Fibroblast of upper back skin (primary cell): ENCODE data around the gene TMEM179B.
A peak's percentile ranks its signal among the peaks of the same experiment; 100 is the strongest.
"Not testable (repeated sequence)": the region's sequence is repeated elsewhere in the genome, so short reads cannot be mapped to it uniquely, and the experiment has no call there.

Source experiments
- DNase-seq: peaks from one replicate; pipeline ENCODE4 v3.0.0-alpha.2; 2013

Gene TMEM179B

GRCh38 chr11:62787005-62787759, at the start of gene TMEM179B:
TSS of gene TMEM179B (plus strand) at chr11:62787402. CDS start at chr11:62787432, 30 bp downstream.
- peak; percentile 98 for DNase-seq

DNA sequence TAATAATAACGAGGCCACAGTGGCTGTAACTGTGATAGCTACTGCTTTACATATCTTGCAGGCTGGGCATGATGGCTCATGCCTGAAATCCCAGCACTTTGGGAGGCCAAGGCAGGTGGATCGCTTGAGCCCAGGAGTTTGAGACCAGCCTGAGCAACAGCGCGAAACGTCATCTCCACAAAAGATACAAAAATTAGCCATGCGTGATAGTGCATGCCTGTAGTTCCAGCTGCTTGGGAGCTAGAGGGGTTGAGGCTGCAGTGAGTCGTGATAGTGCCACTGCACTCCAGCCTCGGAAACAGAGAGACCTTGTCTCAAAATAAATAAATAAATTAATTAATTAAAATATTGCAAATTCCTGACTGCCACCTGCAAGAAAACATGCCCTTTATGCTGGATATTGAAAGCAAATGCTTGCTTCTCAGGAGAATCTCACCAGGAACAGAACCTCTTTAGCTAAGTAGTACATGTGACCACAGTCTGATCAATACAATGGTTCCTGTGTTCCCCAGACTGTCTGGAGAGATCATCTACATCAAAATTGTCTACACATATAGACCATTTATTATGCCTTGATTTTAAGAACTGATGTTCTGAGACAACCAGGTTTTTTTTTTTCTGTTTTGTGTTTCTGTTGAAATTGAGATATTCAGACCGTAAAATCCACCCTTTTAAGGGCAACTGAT, 39.6 kb upstream of the TMEM179B start:
- no peak for DNase-seq

DNA sequence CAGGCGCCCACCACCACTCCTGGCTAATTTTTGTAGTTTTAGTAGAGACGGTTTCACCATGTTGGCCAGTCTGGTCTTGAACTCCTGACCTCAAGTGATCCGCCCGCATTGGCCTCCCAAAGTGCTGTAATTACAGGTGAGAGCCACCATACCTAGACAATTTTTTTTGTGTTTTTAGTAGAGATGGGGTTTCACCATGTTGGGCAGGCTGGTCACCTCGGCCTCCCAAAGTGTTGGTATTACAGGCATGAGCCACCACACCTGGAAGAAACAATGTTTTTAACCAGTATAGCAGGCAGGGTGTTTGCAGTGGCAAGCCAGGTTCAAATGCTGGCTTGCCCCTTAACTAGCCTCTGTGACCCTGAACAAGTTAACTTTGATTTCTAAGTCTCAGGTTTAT, 37.3 kb upstream of the TMEM179B start:
- not testable (repeated sequence) for DNase-seq

- no peak for DNase-seq
Measured at GRCh38 chr11:62752177-62752785, 34.9 kb upstream of the TMEM179B start.

DNA sequence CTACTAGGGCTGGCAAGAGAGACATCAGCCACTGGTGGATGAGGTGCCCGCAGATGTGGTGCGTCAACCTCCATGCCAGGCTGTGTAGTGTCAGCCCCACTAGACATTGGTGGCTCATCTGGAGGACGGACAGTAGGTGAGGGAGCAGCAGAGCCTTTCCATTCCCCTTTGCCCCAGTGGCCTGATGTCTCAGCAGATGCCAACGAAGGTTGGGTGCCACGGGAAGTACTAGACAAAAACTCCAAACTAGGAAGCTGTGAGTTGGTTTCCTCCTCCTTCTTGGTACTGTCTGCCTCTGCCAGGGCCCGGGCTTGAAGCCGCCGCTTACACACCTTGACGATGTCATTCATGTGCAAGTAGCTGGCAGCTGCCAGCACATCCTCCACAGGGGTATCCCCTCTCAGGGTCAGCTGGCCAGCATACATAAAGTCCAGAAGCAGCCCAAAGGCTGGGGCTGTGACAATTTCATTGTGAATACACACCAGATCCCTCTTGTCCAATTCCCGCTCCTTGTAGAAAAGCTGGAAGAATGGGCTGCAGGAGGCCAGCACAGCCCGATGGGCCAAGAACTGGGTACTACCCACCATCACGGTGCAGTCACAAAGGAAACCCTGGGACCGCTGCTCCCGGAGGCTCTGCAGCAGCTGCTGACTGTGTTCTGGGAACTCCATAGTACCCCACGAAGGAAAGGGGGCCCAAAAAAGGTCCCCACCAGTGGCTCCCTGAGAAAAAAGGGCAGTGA, 34.0 kb upstream of the TMEM179B start:
- no peak for DNase-seq

DNA sequence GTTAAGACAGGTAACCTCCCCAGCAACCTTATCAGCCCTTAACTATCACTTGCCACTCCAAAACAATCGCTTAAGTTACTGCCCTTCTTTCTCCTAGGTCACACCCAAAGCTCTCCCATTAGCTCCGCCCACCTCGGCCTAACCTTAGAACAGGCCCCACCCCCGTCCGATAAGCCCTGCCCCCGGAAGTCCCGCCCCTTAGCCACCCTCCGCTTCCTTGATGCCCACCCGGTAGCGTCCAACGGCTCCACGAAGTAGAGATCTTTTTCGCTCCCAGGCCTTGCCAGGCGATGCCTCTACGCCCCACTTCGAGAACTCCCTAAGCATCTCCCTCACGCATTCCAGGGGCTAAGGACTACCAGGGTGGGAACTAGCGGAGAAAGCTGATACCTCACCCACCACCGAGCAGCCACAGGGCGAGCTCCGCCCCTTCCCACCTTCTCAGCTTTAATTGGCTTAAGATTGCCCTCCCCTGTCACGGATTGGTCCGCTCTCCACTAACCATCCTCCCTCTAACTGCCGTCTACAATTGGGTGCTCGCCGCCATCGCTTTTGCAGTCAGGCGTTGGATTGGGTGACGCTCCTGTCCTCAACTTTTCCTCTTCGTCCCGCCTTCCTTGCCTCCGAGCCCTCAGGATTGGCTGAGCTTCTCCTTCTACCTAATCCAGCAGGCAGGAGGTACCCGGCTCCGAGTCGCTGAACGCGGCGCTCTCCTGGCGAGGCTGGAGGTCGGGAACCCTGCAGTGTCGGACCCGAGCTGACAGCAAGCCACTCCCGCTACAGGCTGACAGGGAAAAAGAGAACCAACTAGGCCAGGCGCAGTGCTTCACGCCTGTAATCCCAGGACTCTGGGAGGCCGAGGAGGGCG, 33.2 kb upstream of the TMEM179B start, which contains the start of gene ZBTB3:
TSS of gene ZBTB3 (minus strand) at position 425 of the 868 bp plus-strand sequence. CDS start 496 bp downstream, outside the sequence.
- peak; percentile 99 for DNase-seq

- DNase-seq, result no peak
Measured at GRCh38 chr11:62755086-62755615, 32.1 kb upstream of the TMEM179B start.

DNA sequence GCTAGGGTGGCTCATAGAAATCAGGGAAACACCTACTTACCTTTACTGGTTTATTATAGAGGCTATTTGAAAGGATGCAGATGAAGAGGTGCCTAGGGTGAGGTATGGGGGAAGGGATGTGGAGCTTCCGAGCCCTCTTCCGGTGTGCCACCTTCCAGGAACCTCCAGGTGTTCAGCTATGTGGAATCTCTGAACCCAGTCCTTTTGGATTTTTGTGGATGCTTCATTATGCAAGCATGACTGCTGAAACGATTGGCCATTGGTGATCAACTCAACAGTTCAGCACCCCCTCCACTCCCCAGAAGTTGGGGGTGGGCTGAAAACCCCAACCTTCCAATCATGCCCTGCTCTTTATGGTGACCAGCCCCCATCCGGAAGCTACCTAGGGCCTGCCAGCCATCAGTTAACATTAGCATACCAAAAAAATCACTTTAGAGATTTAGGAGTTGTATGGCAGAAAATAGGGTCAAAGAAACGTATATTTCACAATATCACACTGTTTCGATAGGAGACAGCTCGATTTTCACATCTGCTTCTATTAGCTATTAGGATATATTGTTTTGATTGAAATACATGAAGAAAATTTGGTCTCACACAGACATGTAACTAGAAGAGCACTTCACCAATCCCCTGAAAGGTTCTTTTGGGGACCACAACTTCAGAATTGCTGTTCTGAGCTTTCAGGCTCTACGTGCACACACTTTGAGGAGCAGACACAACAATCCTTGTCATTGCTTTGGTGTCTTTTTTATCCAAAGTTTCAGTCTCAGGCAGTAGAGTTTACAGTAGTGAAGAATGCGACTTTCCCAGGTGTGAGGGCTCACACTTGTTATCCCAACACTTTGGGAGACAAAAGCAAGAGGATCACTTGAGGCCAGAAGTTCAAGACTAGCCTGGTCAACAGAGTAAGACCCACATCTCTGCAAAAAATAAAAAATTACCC, 29.1 kb upstream of the TMEM179B start:
- DNase-seq, result no peak

DNA sequence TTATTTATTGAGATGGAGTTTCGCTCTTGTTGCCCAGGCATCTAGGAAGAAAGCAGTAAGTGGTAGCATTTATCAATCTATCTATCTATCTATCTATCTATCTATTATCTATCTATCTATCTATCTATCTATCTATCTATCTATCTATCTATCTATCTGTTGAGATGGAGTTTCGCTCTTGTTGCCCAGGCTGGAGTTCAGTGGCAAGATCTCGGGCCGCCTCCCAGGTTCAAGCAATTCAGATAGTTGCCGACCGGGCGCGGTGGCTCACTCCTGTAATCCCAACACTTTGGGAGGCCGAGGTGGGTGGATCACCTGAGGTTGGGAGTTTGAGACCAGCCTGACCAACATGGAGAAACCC, 26.4 kb upstream of the TMEM179B start:
- not testable (repeated sequence) for DNase-seq

GRCh38 chr11:62770778-62771143, 16.4 kb upstream of the TMEM179B start:
- peak; percentile 11 for DNase-seq

GRCh38 chr11:62771144-62772021, 15.8 kb upstream of the TMEM179B start, which contains the start of gene TAF6L:
TSS of gene TAF6L (plus strand) at chr11:62771396. CDS start at chr11:62775784, 4,388 bp downstream.
- DNase-seq, result peak; percentile 97

DNA sequence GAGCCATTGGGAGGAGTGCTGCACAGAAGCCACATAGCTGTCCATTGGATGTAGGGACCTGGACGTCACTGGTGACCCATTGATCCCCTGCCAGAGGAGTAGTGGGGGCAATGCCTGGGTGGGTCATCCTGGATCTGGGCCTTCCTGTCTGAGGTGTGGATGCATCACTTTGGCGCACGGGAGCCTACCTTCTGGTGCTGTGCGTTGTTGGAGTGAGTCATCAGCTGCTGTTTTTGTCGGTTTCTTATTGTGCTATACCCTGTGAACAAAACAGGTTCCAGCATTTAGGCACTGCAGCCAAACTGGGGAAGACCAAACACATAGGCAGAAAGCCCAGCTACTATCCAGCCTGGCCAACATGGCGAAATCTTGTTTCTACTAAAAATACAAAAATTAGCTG, 12.8 kb upstream of the TMEM179B start:
- DNase-seq, result no peak

- no peak for DNase-seq
Measured at GRCh38 chr11:62775646-62776045, 11.6 kb upstream of the TMEM179B start.

GRCh38 chr11:62777389-62777788, 9.8 kb upstream of the TMEM179B start:
- DNase-seq, result no peak

DNA sequence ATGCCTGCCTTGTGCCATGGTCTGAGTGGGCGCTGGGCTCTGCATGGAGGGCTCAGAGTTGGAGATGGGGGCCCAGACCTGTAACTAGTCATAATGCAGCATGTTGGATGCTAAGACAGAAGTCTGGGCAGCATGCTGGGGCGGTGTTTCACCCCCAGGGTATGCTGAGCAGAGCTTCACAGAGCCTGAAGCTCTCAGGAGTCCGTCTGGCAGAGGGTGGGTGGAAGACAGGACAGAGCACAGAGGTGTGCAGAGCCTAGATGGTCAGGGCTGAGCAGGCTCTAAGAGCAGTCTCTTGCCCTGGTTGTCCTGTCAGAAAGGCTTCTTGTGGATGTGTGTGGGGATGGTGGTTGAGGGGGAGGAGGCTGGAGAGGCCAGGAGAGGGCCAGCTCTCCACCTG, 8.8 kb upstream of the TMEM179B start:
- no peak for DNase-seq

DNA sequence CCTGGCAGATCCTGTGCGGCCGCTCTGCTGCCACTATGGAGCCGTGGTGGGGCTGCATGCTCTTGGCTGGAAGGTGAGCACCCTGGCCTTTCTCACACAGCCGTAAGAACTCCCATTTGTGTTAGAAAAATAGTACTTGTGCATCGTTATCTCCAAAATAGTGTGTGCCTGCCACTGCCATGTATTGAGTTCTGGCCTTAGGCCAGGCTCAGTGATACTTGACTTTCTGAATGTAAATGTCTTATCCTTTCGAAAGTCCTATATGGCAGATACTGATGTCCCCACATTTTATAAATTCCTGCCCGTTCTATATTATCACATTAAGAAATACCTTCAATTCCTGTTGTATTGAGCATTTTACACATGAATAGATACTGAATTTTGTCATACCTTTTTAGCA, 4.4 kb upstream of the TMEM179B start:
- no peak for DNase-seq

GRCh38 chr11:62786318-62787004, 741 bp upstream of the TMEM179B start:
- DNase-seq, result peak; percentile 76

DNA sequence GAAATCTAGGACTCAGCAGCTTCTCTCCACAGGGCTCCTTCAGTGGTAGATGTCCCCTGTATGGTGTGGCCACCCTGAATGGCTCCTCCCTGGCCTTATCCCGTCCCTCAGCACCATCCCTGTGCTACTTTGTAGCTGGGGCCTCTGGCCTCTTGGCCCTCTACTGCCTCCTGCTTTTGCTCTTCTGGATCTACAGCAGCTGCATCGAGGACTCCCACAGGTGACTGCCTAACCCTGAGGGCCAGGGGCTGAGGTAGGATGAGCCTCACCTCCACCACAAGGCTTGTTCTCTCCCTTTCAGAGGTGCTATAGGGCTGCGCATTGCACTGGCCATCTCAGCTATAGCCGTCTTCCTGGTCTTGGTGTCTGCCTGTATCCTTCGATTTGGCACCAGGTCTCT, 1.8 kb downstream of the TMEM179B start:
- DNase-seq, result no peak

DNA sequence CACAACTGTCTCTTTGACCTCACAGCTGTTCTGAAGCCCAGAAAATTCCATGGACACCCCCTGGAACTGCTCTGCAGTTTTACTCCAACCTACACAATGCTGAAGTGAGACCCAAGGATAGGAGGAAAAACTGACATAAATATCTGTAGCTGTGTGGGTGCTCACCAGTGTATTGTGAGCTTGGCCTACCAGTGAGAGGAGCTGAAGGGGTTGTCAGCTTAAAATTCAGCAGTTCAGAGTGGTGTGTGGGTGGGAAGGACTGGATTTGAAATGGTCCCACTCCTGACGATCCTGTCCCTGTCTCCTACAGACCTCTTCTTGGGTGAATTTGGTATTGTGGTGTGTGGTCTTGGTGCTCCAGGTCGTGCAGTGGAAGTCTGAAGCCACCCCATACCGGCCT, 2.4 kb downstream of the TMEM179B start:
- no peak for DNase-seq
